GM23248 (cell line): Measurements from ENCODE around the gene SSTR5. TPM values are rescaled to one million over a fixed set of nuclear protein-coding genes. Genes with fewer than 3 reads are reported as not detected.

Experiments used
- DNase-seq: peaks from one replicate; pipeline ENCODE4 v3.0.0-alpha.2; 2015
- H2AFZ ChIP-seq: fragments of 200-600 bp; sonication (generic); 2 replicates; pipeline ENCODE4 v1.6.1; 2016; ENCODE audit warnings: antibody characterized with exemption
- H3F3A ChIP-seq: fragments of 200-600 bp; sonication (generic); 2 replicates; pipeline ENCODE4 v1.6.1; 2016; ENCODE audit warnings: mild to moderate bottlenecking, antibody characterized with exemption, mixed run types; ENCODE audit not compliant: insufficient read depth
- H3K27ac ChIP-seq: fragments of 200-600 bp; sonication (generic); 2 replicates; pipeline ENCODE4 v1.5.1; 2016; ENCODE audit warnings: mild to moderate bottlenecking
- H3K27me3 ChIP-seq: fragments of 200-600 bp; sonication (generic); replicated peaks from 2 replicates; pipeline ENCODE4 v1.6.1; 2016; ENCODE audit warnings: mild to moderate bottlenecking; ENCODE audit not compliant: insufficient read depth
- H3K36me3 ChIP-seq: fragments of 200-600 bp; sonication (generic); 2 replicates; pipeline ENCODE4 v1.6.1; 2016; ENCODE audit warnings: low read depth, mild to moderate bottlenecking
- H3K4me1 ChIP-seq: fragments of 200-600 bp; sonication (generic); 2 replicates; pipeline ENCODE4 v1.6.1; 2016; ENCODE audit warnings: mild to moderate bottlenecking; ENCODE audit not compliant: insufficient read depth
- H3K4me2 ChIP-seq: fragments of 200-600 bp; sonication (generic); one replicate; pipeline ENCODE4 v1.6.1; 2016; ENCODE audit warnings: mild to moderate bottlenecking; ENCODE audit not compliant: unreplicated experiment
- H3K4me3 ChIP-seq: fragments of 200-600 bp; sonication (generic); 2 replicates; pipeline ENCODE4 v1.5.1; 2016; ENCODE audit warnings: mild to moderate bottlenecking
- H3K79me2 ChIP-seq: fragments of 200-600 bp; sonication (generic); 2 replicates; pipeline ENCODE4 v1.6.1; 2016; ENCODE audit warnings: mild to moderate bottlenecking; ENCODE audit not compliant: insufficient read depth
- H3K9ac ChIP-seq: fragments of 200-600 bp; sonication (generic); 2 replicates; pipeline ENCODE4 v1.6.1; 2016; ENCODE audit warnings: mild to moderate bottlenecking
- H3K9me2 ChIP-seq: fragments of 200-600 bp; sonication (generic); 2 replicates; pipeline ENCODE4 v1.6.1; 2016; ENCODE audit warnings: mixed run types, mild to moderate bottlenecking, moderate library complexity; ENCODE audit not compliant: insufficient read depth
- H3K9me3 ChIP-seq: fragments of 200-600 bp; sonication (generic); one replicate; pipeline ENCODE4 v1.6.1; 2017; ENCODE audit warnings: low read depth
- H4K20me1 ChIP-seq: fragments of 200-600 bp; sonication (generic); 2 replicates; pipeline ENCODE4 v1.6.0; 2016; ENCODE audit not compliant: insufficient read depth
- EZH2 ChIP-seq: fragments of 200-600 bp; sonication (generic); IDR thresholded peaks from 2 replicates; pipeline ENCODE4 v1.6.1; 2018; ENCODE audit warnings: antibody characterized with exemption, mild to moderate bottlenecking; ENCODE audit not compliant: insufficient read depth, poor library complexity, severe bottlenecking
- EZH2phosphoT487 ChIP-seq: fragments of 200-600 bp; sonication (generic); IDR thresholded peaks from 2 replicates; pipeline ENCODE4 v1.6.1; 2018; ENCODE audit warnings: antibody characterized with exemption, moderate library complexity, mild to moderate bottlenecking, low read depth; ENCODE audit not compliant: insufficient read depth
- WGBS, 2 experiments: methylation state at CpG; one replicate each; pipeline ENCODE4 v1.1.6; 2015 to 2017; ENCODE audit warnings: low lambda C conversion rate in 2 of 2, low coverage in 1 of 2; ENCODE audit errors: missing lambda C conversion rate in 2 of 2; 5-methylcytosine and 5-hydroxymethylcytosine counted together
- in situ Hi-C: fragments of 300-500 bp; cut with MboI; formaldehyde crosslinking; loops from 2 replicates; pipeline ENCODE4 v1.15.0; 2020
- polyA plus RNA-seq: library from polyadenylated mRNA; unstranded; fragments of >200 nt; fragmentation: Nextera tagmentation; extraction: Ambion mirVana; gene quantifications from 2 replicates; pipeline ENCODE4 v1.2.1, GENCODE V29; 2016
- total RNA-seq: library from RNA; depleted of rRNA; stranded (reverse); fragments of >200 nt; shearing (Covaris generic); gene quantifications from 2 replicates; pipeline ENCODE4 v1.2.3, GENCODE V29; 2014

SSTR5 gene
- total and polyA plus RNA-seq, 2 experiments from 2014 or later, result not detected

DNA sequence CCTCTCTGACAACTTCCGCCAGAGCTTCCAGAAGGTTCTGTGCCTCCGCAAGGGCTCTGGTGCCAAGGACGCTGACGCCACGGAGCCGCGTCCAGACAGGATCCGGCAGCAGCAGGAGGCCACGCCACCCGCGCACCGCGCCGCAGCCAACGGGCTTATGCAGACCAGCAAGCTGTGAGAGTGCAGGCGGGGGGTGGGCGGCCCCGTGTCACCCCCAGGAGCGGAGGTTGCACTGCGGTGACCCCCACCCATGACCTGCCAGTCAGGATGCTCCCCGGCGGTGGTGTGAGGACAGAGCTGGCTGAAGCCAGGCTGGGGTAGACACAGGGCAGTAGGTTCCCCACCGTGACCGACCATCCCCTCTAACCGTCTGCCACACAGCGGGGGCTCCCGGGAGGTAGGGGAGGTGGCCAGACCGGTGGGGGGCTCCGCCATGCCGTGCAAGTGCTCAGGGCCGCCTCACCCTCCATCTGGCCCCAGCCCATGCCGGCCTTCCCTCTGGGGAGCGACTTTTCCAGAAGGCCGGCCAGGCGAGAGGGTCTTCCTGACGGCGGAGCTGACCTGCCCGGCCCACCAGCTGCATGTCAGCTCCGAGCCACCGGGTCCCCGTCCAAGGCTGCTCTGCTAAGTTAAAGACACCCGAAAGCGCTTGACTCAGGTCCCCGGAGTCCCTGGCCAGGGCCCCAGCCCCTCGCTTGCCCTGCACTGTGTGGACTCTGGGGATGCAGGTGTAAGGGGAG is 7.4 kb downstream of the SSTR5 start:
- WGBS, 2 experiments, result 70 to 76% methylated on average over 38 to 45 of the region's 45 CpGs
- H3K4me2 ChIP-seq, result no peak overlapping the region
- DNase-seq, result no peak
- H3F3A ChIP-seq, result no peaks in the 10 kb centered on the region
- H3K9ac ChIP-seq, result no peak overlapping the region
- in situ Hi-C loops, result no loop called here
- no peak overlapping the region for H3K4me3 ChIP-seq
- H3K79me2 ChIP-seq, result no peaks in the 10 kb centered on the region
- H4K20me1 ChIP-seq, result no peaks in the 10 kb centered on the region
- H3K36me3 ChIP-seq, result no peaks in the 10 kb centered on the region
- no peaks in the 10 kb centered on the region for H3K9me3 ChIP-seq
- H3K4me1 ChIP-seq, result no peaks in the 10 kb centered on the region
- H3K27ac ChIP-seq, result no peak overlapping the region
- no peaks in the 10 kb centered on the region for H3K9me2 ChIP-seq
- peaks cover 4% of the 10 kb centered on the region; the same call in 1 of the 2 replicates for H3K27me3 ChIP-seq
- no peak overlapping the region for H2AFZ ChIP-seq
- no peak for TF ChIP-seq EZH2
- TF ChIP-seq EZH2phosphoT487, result no peak

GRCh38 chr16:1080801-1081733 is 8.5 kb downstream of the SSTR5 start:
- no peaks in the 10 kb centered on the region for H3K4me1 ChIP-seq
- H3K9ac ChIP-seq, result no peak overlapping the region
- H3K4me3 ChIP-seq, result no peak overlapping the region
- H3K4me2 ChIP-seq, result no peak overlapping the region
- H2AFZ ChIP-seq, result no peak overlapping the region
- 18 to 23% methylated on average over 34 to 41 of the region's 42 CpGs for WGBS, 2 experiments
- no peak overlapping the region for H3K27ac ChIP-seq
- H3F3A ChIP-seq, result no peaks in the 10 kb centered on the region
- H3K79me2 ChIP-seq, result no peaks in the 10 kb centered on the region
- peaks cover 4% of the 10 kb centered on the region; the same call in 1 of the 2 replicates for H3K27me3 ChIP-seq
- DNase-seq, result no peak
- H4K20me1 ChIP-seq, result no peaks in the 10 kb centered on the region
- in situ Hi-C loops, result no loop called here
- TF ChIP-seq EZH2phosphoT487, result no peak
- peak; percentile 53 for TF ChIP-seq EZH2
- H3K9me2 ChIP-seq, result no peaks in the 10 kb centered on the region
- H3K9me3 ChIP-seq, result no peaks in the 10 kb centered on the region
- H3K36me3 ChIP-seq, result no peaks in the 10 kb centered on the region

- no peaks in the 10 kb centered on the region for H3K4me1 ChIP-seq
- no peaks in the 10 kb centered on the region for H3K9me3 ChIP-seq
- no peaks in the 10 kb centered on the region for H3K36me3 ChIP-seq
- H3K27me3 ChIP-seq, result peaks cover 4% of the 10 kb centered on the region; the same call in 1 of the 2 replicates
- no peak overlapping the region for H3K4me3 ChIP-seq
- no peak for DNase-seq
- H3K9ac ChIP-seq, result no peak overlapping the region
- no peak overlapping the region for H2AFZ ChIP-seq
- H3K79me2 ChIP-seq, result no peaks in the 10 kb centered on the region
- in situ Hi-C loops, result no loop called here
- no peak overlapping the region for H3K27ac ChIP-seq
- no peak overlapping the region for H3K4me2 ChIP-seq
- TF ChIP-seq EZH2 (no peak), EZH2phosphoT487 (no peak)
- no peaks in the 10 kb centered on the region for H3F3A ChIP-seq
- WGBS, 2 experiments, result 37 to 39% methylated on average over 18 to 19 of the region's 22 CpGs
- H3K9me2 ChIP-seq, result no peaks in the 10 kb centered on the region
- no peaks in the 10 kb centered on the region for H4K20me1 ChIP-seq
These were observed 9.3 kb downstream of the SSTR5 start for GRCh38 chr16:1081734-1082265.

DNA sequence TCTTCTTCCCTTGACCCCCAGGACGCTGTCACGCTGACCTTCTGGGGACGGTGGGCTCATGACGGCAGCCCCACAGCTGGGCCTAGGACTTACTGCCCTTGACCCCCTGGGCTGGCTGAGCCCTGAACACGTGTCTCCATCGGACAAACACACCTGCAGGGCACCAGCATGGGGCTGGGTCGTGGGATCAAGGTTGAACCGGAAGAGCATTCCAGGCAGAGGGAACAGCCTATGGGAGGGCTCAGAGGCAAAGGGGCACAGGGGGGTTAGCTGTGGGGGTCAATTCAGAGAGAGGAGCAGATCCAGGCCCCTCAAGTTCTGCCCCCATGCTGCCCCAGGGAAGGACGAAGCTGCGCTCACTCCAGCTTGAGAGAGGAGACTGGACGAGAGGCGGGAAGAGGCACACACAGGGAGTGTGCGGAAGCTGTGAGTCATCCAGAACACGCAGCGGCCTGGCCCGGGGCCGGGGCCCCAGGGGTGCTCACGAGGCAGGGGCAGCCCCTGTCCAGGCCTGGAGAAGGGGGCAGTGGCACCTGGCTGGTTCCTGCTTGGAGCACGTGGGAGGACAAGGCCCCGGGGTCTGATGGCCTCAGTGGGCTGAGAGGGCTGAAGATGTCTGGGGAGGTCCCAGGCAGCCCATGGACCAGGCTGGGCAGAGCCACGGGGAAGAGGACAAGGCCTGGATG is 9.9 kb downstream of the SSTR5 start:
- 56 to 57% methylated on average over 11 to 21 of the region's 21 CpGs for WGBS, 2 experiments
- Histone ChIP-seq H3K27me3 (0 out of 2 replicates have a peak, but pooled peaks cover 4% of the 10 kb centered on the region), H2AFZ (no peak overlapping the region), H3K36me3 (no peaks in the 10 kb centered on the region), H3K9ac (no peak overlapping the region), H3K9me2 (no peaks in the 10 kb centered on the region), H3F3A (no peaks in the 10 kb centered on the region), H3K4me3 (no peak overlapping the region), H3K4me1 (no peaks in the 10 kb centered on the region), H3K4me2 (no peak overlapping the region), H4K20me1 (no peaks in the 10 kb centered on the region), H3K27ac (no peak overlapping the region), H3K9me3 (no peaks in the 10 kb centered on the region), H3K79me2 (no peaks in the 10 kb centered on the region)
- in situ Hi-C loops, result no loop called here
- no peak for DNase-seq
- TF ChIP-seq EZH2 (no peak), EZH2phosphoT487 (no peak)
